ENCODE data around the gene AIP.

AIP gene

DNA sequence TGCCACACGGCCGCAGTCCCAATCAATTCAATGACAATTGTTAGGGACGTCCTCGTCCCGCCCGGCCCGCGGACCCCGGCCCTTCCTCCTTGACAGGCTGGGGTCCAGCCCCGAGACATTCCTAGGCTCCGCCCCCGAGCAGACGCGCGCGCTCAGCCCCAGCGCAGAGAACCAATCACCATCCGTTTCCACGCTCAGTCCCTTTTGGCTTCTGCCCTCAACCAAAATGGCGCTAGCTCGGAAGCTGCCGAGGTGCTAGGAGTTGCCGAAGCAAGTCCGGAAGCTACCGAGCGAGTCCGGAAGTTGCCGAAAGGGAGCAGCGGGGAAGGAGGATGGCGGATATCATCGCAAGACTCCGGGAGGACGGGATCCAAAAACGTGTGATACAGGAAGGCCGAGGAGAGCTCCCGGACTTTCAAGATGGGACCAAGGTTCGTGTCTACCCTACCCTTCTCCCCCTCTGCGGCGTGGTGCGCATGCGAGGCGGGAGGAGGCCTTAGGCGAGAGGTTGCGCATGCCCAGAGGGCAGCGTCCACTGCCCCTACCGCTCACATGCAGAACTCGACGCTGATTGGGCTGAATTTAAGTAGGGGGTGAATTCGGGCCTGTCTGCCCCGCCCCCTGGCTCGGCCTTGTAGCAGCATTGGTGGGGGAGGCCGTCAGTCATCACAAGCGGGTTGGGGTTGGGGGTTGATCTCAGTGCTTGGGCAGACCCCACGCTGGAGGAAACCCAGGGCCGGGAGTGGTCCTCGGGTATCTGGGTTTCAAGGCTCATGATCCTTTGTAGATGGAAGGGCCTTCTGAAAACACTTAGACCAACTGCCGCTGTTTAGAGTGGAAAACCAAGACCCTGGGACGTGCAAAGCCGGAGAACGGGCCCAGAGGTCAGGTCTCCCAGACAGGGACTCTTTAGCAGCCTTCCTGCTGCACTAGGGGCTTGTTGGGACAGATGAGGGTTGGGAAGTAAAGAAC, at the start of gene AIP:
Gene AIP (plus strand): TSS at position 200 of the 972 bp plus-strand sequence. CDS start 133 bp downstream, at position 333.
- peak; percentile 99 for DNase-seq (ENCODE audit: low read depth, low spot score)

- DNase-seq (ENCODE audit: low read depth, low spot score) = no peak
Observed at GRCh38 chr11:67433536-67434394, 49.1 kb upstream of the AIP start.

DNA sequence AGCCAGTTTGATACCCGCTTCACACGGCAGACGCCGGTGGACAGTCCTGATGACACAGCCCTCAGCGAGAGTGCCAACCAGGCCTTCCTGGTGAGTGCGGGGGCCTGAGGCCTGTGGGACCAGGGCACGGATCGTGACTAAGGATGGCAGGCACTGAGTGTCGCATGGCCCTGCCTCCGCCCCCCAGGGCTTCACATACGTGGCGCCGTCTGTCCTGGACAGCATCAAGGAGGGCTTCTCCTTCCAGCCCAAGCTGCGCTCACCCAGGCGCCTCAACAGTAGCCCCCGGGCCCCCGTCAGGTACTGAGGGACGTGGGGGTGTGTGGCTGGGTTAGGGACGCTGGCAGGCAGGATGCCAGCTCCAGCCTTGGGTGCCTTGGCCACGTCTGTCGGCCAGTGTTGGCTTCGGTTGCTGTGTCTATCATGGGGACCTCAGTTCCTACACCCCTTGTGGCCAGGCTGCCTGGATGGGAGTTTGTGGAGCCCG, 48.4 kb upstream of the AIP start:
- DNase-seq (ENCODE audit: low read depth, low spot score) = no peak

DNA sequence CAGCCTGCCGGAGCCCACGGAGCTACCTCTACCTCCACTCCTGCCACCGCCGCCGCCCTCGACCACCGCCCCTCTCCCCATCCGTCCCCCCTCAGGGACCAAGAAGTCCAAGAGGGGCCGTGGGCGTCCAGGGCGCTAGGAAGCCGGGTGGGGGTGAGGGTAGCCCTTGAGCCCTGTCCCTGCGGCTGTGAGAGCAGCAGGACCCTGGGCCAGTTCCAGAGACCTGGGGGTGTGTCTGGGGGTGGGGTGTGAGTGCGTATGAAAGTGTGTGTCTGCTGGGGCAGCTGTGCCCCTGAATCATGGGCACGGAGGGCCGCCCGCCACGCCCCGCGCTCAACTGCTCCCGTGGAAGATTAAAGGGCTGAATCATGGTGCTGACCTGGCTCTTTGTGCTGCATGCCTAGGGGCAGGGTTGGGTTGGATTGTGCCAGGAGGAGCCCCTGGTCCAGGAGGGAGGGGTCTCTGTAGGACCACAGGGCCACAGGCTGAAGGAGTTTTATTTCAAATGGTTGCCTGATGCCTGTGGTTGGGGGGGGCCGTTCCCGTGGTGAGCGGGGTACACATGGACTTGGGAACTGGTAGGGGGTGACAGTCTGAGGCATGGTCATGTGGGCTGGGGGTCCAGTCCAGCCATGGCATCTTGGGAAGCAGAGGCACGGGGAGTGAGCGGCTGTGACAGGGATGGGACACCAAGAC, 47.6 kb upstream of the AIP start:
- no peak for DNase-seq (ENCODE audit: low read depth, low spot score)

GRCh38 chr11:67435727-67436458, 46.9 kb upstream of the AIP start:
- DNase-seq (ENCODE audit: low read depth, low spot score) = no peak

- no peak for DNase-seq (ENCODE audit: low read depth, low spot score)
Observed at GRCh38 chr11:67436459-67437081, 46.3 kb upstream of the AIP start.

GRCh38 chr11:67437082-67437808, 45.6 kb upstream of the AIP start, which contains the start of gene PTPRCAP:
TSS of gene PTPRCAP (minus strand) at chr11:67437682. CDS start at chr11:67437619, 63 bp downstream.
- DNase-seq (ENCODE audit: low read depth, low spot score) = no peak

DNA sequence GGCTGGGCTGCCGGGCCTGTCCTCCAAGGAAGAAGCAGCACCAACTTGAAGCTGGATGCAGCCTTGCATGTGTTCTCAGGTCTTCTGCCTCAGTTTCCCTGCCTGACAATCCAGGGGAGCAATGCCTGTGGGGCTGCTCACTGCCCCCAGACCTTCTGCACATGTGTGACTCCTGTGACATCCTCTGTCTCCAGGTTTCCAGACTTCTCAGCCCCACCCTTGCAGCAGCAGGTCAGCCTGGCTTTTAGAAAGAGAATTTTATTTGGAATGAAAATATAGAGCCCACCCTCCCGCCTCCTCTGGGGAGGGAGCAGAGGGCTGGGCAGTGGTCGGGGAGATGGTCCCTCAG, 45.0 kb upstream of the AIP start:
- no peak for DNase-seq (ENCODE audit: low read depth, low spot score)

DNA sequence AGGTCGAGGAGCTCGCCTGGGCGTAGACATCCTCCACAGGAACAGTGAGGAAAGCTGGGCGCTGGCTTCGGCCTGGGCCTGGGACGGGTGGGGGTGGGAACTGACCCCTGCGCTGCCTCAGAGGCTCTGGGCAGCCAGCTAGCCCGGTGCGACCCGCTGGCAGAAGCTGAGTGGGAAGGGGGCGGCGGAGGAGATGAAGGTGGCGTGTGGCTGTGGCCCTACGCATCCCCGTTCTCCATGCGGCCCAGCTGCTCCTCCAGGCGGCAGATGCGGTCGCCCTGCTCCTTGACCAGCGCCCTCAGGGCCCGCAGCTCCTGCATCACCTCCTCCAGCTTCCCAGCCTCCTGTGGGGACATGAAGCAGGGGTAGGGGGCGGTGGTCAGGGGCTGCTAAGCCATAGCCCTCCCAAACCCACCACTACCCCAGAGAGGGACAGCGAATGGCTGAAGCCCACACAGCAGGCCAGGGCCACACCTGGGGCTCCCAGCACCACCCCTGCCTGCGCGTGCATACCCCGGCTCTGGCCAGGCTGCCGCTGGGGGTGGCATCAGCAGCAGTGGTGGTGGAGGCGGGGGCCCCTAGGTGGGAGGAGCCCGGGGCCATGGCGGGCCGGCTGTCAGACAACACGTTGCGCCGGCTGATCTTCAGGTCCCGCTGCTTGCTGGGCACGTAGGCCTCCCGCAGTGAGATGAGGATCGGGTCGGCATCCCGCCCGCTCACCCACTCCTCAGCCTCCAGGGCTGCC, 44.5 kb upstream of the AIP start:
- DNase-seq (ENCODE audit: low read depth, low spot score) = no peak

GRCh38 chr11:67439321-67440228, 43.3 kb upstream of the AIP start:
- DNase-seq (ENCODE audit: low read depth, low spot score) = no peak

DNA sequence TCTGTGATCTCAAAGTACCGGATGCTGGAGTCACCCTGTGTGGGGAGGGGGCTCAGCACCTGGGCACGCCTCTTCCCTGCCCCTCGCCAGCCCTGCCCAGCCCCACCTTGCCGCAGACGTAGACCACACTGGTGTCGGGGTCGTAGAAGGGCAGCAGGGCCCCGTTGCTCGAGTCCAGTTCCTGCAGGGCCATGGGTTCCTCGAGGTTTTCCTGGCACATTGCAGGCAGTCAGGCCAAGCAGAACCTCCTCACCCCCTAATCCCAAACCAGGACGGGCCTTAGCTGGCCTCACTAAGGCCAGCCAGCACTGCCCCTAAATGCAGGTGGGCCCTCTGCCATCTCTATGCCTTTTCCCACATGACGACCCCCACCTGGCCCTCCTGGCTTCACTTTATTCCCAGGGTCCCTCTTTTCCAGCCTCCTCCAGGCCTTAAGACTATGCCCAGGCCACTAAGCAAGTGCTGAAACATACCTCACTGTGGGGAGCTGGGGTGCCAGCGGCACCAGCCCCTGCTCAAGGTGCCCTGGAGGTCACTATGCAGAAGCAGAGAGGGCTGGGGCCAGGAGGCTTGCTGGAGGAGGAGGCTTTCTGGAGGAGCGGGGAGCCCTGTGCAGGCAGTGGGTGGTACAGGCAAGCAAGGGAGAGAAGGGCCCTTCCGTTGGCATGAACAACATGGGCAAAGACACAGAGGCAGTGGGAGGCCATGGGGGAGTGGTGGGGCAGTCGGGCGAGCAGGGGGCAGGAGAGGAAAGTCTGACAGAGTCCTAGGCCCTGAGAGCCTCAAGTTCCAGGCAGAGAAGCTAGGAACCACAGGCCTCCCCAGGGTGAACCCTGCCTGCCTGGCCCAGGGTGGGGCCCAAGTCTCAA, 42.4 kb upstream of the AIP start:
- DNase-seq (ENCODE audit: low read depth, low spot score) = no peak

GRCh38 chr11:67441098-67441563, 41.7 kb upstream of the AIP start:
- no peak for DNase-seq (ENCODE audit: low read depth, low spot score)

- no peak for DNase-seq (ENCODE audit: low read depth, low spot score)
Observed at GRCh38 chr11:67441731-67442351, 41.0 kb upstream of the AIP start.

DNA sequence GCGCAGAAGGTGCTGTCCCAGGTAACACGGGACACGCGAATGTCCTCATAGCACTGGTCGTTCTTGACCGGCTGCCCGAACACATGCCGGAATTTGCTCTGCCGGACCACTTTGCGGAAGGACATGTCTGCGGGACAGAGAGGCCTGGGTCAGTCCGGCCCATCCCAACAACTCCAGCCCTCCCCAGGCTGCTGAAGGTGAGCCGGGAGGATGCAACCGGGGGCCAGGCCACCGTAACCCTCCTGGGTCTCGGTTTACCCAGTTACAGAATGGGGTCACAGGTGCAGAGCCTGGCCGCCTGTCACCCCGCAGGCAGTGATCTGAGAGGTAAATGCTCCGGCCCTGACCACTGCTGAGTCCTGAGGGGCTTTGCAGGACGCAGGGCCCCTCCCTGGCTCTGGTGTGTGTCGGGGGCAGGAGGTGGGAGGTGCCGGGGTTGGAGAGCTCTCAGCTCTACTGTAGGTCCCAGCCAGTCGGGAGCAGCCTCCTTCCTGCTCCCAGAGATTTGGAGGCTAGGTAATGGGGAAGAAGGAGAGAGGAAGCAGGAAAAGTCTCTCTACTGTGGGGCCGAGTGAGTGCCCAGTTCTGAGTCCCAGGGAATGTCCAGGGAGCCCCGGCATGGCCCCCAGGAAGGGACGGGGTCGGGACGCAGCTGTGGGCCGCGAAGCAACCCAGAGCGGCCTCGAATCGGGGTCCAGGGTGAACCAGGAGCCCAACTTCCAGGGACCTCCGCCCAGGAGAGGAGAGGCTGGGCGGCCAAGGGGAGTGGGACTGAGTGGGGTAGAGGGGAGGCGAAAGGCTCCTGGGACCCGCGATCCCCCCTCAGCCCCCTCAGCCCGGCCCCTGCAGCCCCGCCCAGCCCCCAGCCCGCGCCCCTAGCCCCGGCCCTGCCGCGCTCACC, 40.1 kb upstream of the AIP start:
- DNase-seq (ENCODE audit: low read depth, low spot score) = no peak

GRCh38 chr11:67445515-67445914, 37.3 kb upstream of the AIP start:
- no peak for DNase-seq (ENCODE audit: low read depth, low spot score)

Measured in astrocyte of the hippocampus (primary cell).